ENCODE data around the gene TENT4B. TPM values are rescaled to one million over a fixed set of nuclear protein-coding genes. Genes with fewer than 3 reads are reported as not detected.

The TENT4B gene
- total RNA-seq, 1 donor, result 3.5 TPM

Small RNA genes within 50 kb of the gene (small RNA-seq; reads per million reads assigned to genes)
- gene RF00156 (not detected), gene RPL10P14 (not detected)

Other genes starting within 250 kb of the TENT4B start
- 16.2 TPM for gene CNEP1R1, start 128.1 kb upstream of the TENT4B start, total RNA-seq
- gene HEATR3, start 87.3 kb upstream of the TENT4B start, total RNA-seq, result 11.0 TPM
- 225 TPM for gene ADCY7, start 113.2 kb downstream of the TENT4B start, total RNA-seq
- 15.6 TPM for gene BRD7, start 215.7 kb downstream of the TENT4B start, total RNA-seq